Mesenchymal stem cell (in vitro differentiated cells and primary cell): Measurements from ENCODE around the gene MAGEB4. TPM values are rescaled to one million over a fixed set of nuclear protein-coding genes. Genes with fewer than 3 reads are reported as not detected.
"Not testable (repeated sequence)": the region's sequence is repeated elsewhere in the genome, so short reads cannot be mapped to it uniquely, and the experiment has no call there.

Experiments used
- DNase-seq: peaks from one replicate; pipeline ENCODE4 v3.0.0-alpha.2; 2013
- H2AFZ ChIP-seq: one replicate; pipeline ENCODE4 v1.6.1; 2013; ENCODE audit warnings: low read depth, mild to moderate bottlenecking, control low read depth, inconsistent platforms, low read length, moderate library complexity
- H2AK5ac ChIP-seq: 2 replicates; pipeline ENCODE4 v1.6.1; 2013; ENCODE audit warnings: low read length, moderate library complexity, mild to moderate bottlenecking, inconsistent platforms; ENCODE audit not compliant: severe bottlenecking
- H2BK120ac ChIP-seq: one replicate; pipeline ENCODE4 v1.6.1; 2013; ENCODE audit warnings: low read depth, mild to moderate bottlenecking, inconsistent platforms, low read length, moderate library complexity
- H2BK12ac ChIP-seq, 2 experiments: one replicate each; pipeline ENCODE4 v1.6.1; 2013; ENCODE audit warnings: inconsistent platforms in 2 of 2, low read length in 2 of 2, mild to moderate bottlenecking in 2 of 2, moderate library complexity in 2 of 2, control low read depth in 1 of 2
- H2BK15ac ChIP-seq: one replicate; pipeline ENCODE4 v1.6.1; 2013; ENCODE audit warnings: mild to moderate bottlenecking, low read depth, inconsistent platforms; ENCODE audit not compliant: poor library complexity, severe bottlenecking
- H2BK5ac ChIP-seq: 2 replicates; pipeline ENCODE4 v1.6.1; 2013; ENCODE audit warnings: low read depth, mild to moderate bottlenecking, low read length, control low read depth, inconsistent platforms; ENCODE audit not compliant: poor library complexity, severe bottlenecking
- H3K14ac ChIP-seq, 2 experiments: one replicate each; pipeline ENCODE4 v1.6.1; 2013; ENCODE audit warnings: inconsistent platforms in 2 of 2, low read length in 2 of 2, control low read depth in 1 of 2, mild to moderate bottlenecking in 1 of 2, moderate library complexity in 1 of 2
- H3K18ac ChIP-seq, 2 experiments: one replicate each; pipeline ENCODE4 v1.6.1; 2013; ENCODE audit warnings: inconsistent platforms in 2 of 2, low read length in 2 of 2, control low read depth in 1 of 2, low read depth in 1 of 2, mild to moderate bottlenecking in 1 of 2
- H3K23ac ChIP-seq, 2 experiments: one replicate each; pipeline ENCODE4 v1.6.1; 2013; ENCODE audit warnings: inconsistent platforms in 2 of 2, low read length in 2 of 2, mild to moderate bottlenecking in 2 of 2, moderate library complexity in 2 of 2, control low read depth in 1 of 2
- H3K27ac ChIP-seq: 2 replicates; pipeline ENCODE4 v1.5.1; 2013; ENCODE audit warnings: mild to moderate bottlenecking, moderate library complexity, low read length, control low read depth, inconsistent platforms; ENCODE audit not compliant: poor library complexity, severe bottlenecking
- H3K27me3 ChIP-seq, 2 experiments: 2 replicates each; pipeline versions ENCODE4 v1.6.1 to v1.7.0; 2013; ENCODE audit warnings: low read length in 2 of 2, mild to moderate bottlenecking in 2 of 2, moderate library complexity in 2 of 2, control low read depth in 1 of 2, inconsistent platforms in 1 of 2; ENCODE audit not compliant: control insufficient read depth in 1 of 2, insufficient read depth in 1 of 2
- H3K36me3 ChIP-seq, 2 experiments: 2 replicates each; pipeline versions ENCODE4 v1.6.1 to v1.7.0; 2013; ENCODE audit warnings: low read length in 2 of 2, control low read depth in 1 of 2, inconsistent platforms in 1 of 2, low read depth in 1 of 2, mild to moderate bottlenecking in 1 of 2; ENCODE audit not compliant: insufficient read depth in 2 of 2, control insufficient read depth in 1 of 2
- H3K4ac ChIP-seq, 2 experiments: one replicate each; pipeline ENCODE4 v1.6.1; 2013; ENCODE audit warnings: inconsistent platforms in 2 of 2, low read length in 2 of 2, mild to moderate bottlenecking in 2 of 2, moderate library complexity in 2 of 2, control low read depth in 1 of 2, low read depth in 1 of 2
- H3K4me1 ChIP-seq: 2 replicates; pipeline ENCODE4 v1.6.1; 2013; ENCODE audit warnings: low read depth, low read length, control low read depth; ENCODE audit not compliant: control insufficient read depth, insufficient read depth
- H3K4me2 ChIP-seq: 2 replicates; pipeline ENCODE4 v1.6.1; 2013; ENCODE audit warnings: low read length, mild to moderate bottlenecking, inconsistent platforms; ENCODE audit not compliant: poor library complexity, severe bottlenecking
- H3K4me3 ChIP-seq, 2 experiments: 2 replicates each; pipeline versions ENCODE4 v1.5.1 to v1.7.0; 2013; ENCODE audit warnings: low read length in 2 of 2, mild to moderate bottlenecking in 2 of 2, control low read depth in 1 of 2, low read depth in 1 of 2; ENCODE audit not compliant: insufficient read depth in 1 of 2
- H3K79me1 ChIP-seq: replicated peaks from 2 replicates; pipeline ENCODE4 v1.6.1; 2013; ENCODE audit warnings: mild to moderate bottlenecking, control low read depth, low read length, inconsistent platforms; ENCODE audit not compliant: poor library complexity, severe bottlenecking
- H3K9ac ChIP-seq: 2 replicates; pipeline ENCODE4 v1.7.0; 2013; ENCODE audit warnings: mild to moderate bottlenecking, low read length, moderate library complexity
- H3K9me3 ChIP-seq: 2 replicates; pipeline ENCODE4 v1.7.0; 2013; ENCODE audit warnings: mild to moderate bottlenecking, low read length; ENCODE audit not compliant: control insufficient read depth
- H4K8ac ChIP-seq: one replicate; pipeline ENCODE4 v1.6.1; 2013; ENCODE audit warnings: inconsistent platforms, mild to moderate bottlenecking, low read length, moderate library complexity
- H4K91ac ChIP-seq: one replicate; pipeline ENCODE4 v1.6.1; 2013; ENCODE audit warnings: mild to moderate bottlenecking, low read length, inconsistent platforms
- WGBS: methylation state at CpG from one replicate; pipeline ENCODE4 v1.1.7; 2013; ENCODE audit warnings: mixed read lengths; 5-methylcytosine and 5-hydroxymethylcytosine counted together
- polyA plus RNA-seq, 2 experiments: library from polyadenylated mRNA; stranded (reverse); fragments of 200-250 nt; gene quantifications; one replicate each; pipeline ENCODE4 v1.2.3, GENCODE V29; 2013

MAGEB4 gene
- not detected for polyA plus RNA-seq (2013, experiment 1 of 2)
- polyA plus RNA-seq (2013, experiment 2 of 2) = not detected

GRCh38 chrX:30241724-30242415 is at the start of gene MAGEB4:
Gene MAGEB4 (plus strand): TSS chrX:30242000. CDS start chrX:30242136, 136 bp downstream.
- Histone ChIP-seq H4K91ac (no peak within 1 kb of the TSS), H3K79me1 (no peaks in the 10 kb centered on the region), H3K4me1 (no peaks in the 10 kb centered on the region), H3K9me3 (peaks cover 2% of the 10 kb centered on the region), H3K4me3 (no peak within 1 kb of the TSS), H2BK12ac (no peak within 1 kb of the TSS), H3K18ac (no peak within 1 kb of the TSS), H3K23ac (no peak within 1 kb of the TSS), H3K9ac (no peak within 1 kb of the TSS), H3K36me3 (no peaks in the 10 kb centered on the region), H3K4ac (no peak within 1 kb of the TSS), H2AK5ac (no peak within 1 kb of the TSS), H2BK5ac (no peak within 1 kb of the TSS), H2AFZ (no peak within 1 kb of the TSS), H2BK120ac (no peak within 1 kb of the TSS), H3K27me3 (peaks cover 0 to 47% of the 10 kb centered on the region in 2 experiments), H3K14ac (no peak within 1 kb of the TSS), H3K4me2 (no peak within 1 kb of the TSS), H3K27ac (no peak within 1 kb of the TSS), H4K8ac (no peak within 1 kb of the TSS), H2BK15ac (no peak within 1 kb of the TSS)
- no peak for DNase-seq
- WGBS = 92% methylated on average over 10 of the region's 10 CpGs

- H2BK15ac ChIP-seq, H3K23ac ChIP-seq, H2AK5ac ChIP-seq, H2AFZ ChIP-seq, H4K91ac ChIP-seq, H2BK120ac ChIP-seq, H3K79me1 ChIP-seq, H3K14ac ChIP-seq, DNase-seq, H2BK12ac ChIP-seq, H3K4me1 ChIP-seq, H3K9me3 ChIP-seq, H3K9ac ChIP-seq, H2BK5ac ChIP-seq, H3K4me3 ChIP-seq, H3K36me3 ChIP-seq, H3K4ac ChIP-seq, H3K18ac ChIP-seq, H4K8ac ChIP-seq, H3K4me2 ChIP-seq, H3K27ac ChIP-seq: not testable (repeated sequence)
- WGBS = 67% methylated on average over 2 of the region's 6 CpGs
- peaks cover 0 to 41% of the 10 kb centered on the region in 2 experiments for H3K27me3 ChIP-seq
These were observed 47.9 kb upstream of the MAGEB4 start for GRCh38 chrX:30193910-30194309.

- H3K4me1 ChIP-seq = no peaks in the 10 kb centered on the region
These were observed 45.5 kb upstream of the MAGEB4 start for GRCh38 chrX:30196322-30196721.

GRCh38 chrX:30212172-30212571 is 29.6 kb upstream of the MAGEB4 start:
- no peak for DNase-seq
- Histone ChIP-seq H4K91ac (no peak overlapping the region), H3K79me1 (no peaks in the 10 kb centered on the region), H3K4ac (no peak overlapping the region), H3K27ac (no peak overlapping the region), H2BK15ac (no peak overlapping the region), H3K14ac (no peak overlapping the region), H2BK5ac (no peak overlapping the region), H3K27me3 (peaks cover 0 to 33% of the 10 kb centered on the region in 2 experiments), H2AFZ (no peak overlapping the region), H3K4me1 (no peaks in the 10 kb centered on the region), H3K36me3 (no peaks in the 10 kb centered on the region), H3K9me3 (no peaks in the 10 kb centered on the region), H2BK12ac (no peak overlapping the region), H2BK120ac (no peak overlapping the region), H2AK5ac (no peak overlapping the region), H3K4me3 (no peak overlapping the region), H3K18ac (no peak overlapping the region), H3K9ac (no peak overlapping the region), H3K4me2 (no peak overlapping the region), H4K8ac (no peak overlapping the region), H3K23ac (no peak overlapping the region)
- WGBS = 92% methylated on average over 2 of the region's 2 CpGs

More at GRCh38 chrX:30196322-30196721, 45.5 kb upstream of the MAGEB4 start:
- no peak overlapping the region for H2BK120ac ChIP-seq
- H3K9me3 ChIP-seq = no peaks in the 10 kb centered on the region
- no peak overlapping the region for H2BK15ac ChIP-seq
- no peak overlapping the region for H2BK5ac ChIP-seq
- H3K14ac ChIP-seq = no peak overlapping the region
- H3K4me2 ChIP-seq = no peak overlapping the region
- no peak overlapping the region for H3K4ac ChIP-seq
- H2BK12ac ChIP-seq = no peak overlapping the region
- H2AK5ac ChIP-seq = no peak overlapping the region
- no peaks in the 10 kb centered on the region for H3K79me1 ChIP-seq
- DNase-seq = peak; percentile 23
- no peak overlapping the region for H3K4me3 ChIP-seq
- H4K8ac ChIP-seq = no peak overlapping the region
- no peak overlapping the region for H3K18ac ChIP-seq
- WGBS = no CpG with 5 or more reads among the region's 1 CpG
- no peak overlapping the region for H2AFZ ChIP-seq
- no peak overlapping the region for H3K9ac ChIP-seq
- peaks cover 0 to 33% of the 10 kb centered on the region in 2 experiments for H3K27me3 ChIP-seq
- H3K27ac ChIP-seq = no peak overlapping the region
- H4K91ac ChIP-seq = no peak overlapping the region
- H3K36me3 ChIP-seq = no peaks in the 10 kb centered on the region
- H3K23ac ChIP-seq = no peak overlapping the region
